Measurements from ENCODE around the gene IL4I1.

DNA sequence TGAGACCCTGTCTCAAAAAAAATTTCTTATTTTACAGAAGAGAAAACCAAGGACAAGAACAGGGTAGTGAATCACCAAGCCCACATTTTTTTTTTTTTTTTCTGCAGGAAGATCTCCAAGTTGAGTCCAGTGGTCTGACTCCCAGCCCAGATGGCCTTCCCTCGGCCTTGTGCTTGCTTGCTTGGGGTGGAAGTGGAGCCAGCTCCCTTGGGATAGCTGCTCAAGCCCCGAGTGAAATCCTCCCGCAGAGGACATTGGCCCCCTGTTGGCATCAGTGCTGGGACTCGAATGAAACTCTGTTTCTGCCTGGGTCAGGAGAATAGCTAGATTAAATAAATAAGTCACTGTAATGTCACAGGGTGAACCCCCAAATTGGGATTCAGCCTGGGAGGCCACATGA is 42.0 kb upstream of the IL4I1 start:
- no peak for TF ChIP-seq TAF1 (IDR thresholded peaks at IDR 0.05; ENCODE audit: low read depth, low read length)
- no peak for TF ChIP-seq EZH2 (IDR thresholded peaks at IDR 0.05; ENCODE audit: low read depth, low read length, severe bottlenecking)
- TF ChIP-seq USF2 (IDR thresholded peaks at IDR 0.05; ENCODE audit: low read length) = no peak
- TF ChIP-seq TBP (IDR thresholded peaks at IDR 0.05; ENCODE audit: low read depth, low read length) = no peak
- TF ChIP-seq BACH1 (IDR thresholded peaks at IDR 0.05; ENCODE audit: low read length) = no peak
- no peak for TF ChIP-seq ZNF274 (IDR thresholded peaks at IDR 0.05; ENCODE audit: borderline replicate concordance, extremely low read depth, low read length)
- no peak for TF ChIP-seq SP1 (IDR thresholded peaks at IDR 0.05; ENCODE audit: low read depth, low read length)
- TF ChIP-seq SIX5 (IDR thresholded peaks at IDR 0.05; ENCODE audit: low read depth, low read length) = no peak
- TF ChIP-seq POLR2A (IDR thresholded peaks at IDR 0.05; ENCODE audit: control extremely low read depth in 1 of 2, low read depth in 2 of 2, low read length in 2 of 2) = no peak

Data from H1 (cell line).